HG02852 (cell line): ENCODE measurements around the gene MARK1.

Source experiments
- ATAC-seq: cut with Tn5 transposase; IDR thresholded peaks from one replicate; pipeline ENCODE4 v1.9.1; 2021; ENCODE audit warnings: mild to moderate bottlenecking, moderate library complexity; ENCODE audit not compliant: unreplicated experiment

MARK1 gene

DNA sequence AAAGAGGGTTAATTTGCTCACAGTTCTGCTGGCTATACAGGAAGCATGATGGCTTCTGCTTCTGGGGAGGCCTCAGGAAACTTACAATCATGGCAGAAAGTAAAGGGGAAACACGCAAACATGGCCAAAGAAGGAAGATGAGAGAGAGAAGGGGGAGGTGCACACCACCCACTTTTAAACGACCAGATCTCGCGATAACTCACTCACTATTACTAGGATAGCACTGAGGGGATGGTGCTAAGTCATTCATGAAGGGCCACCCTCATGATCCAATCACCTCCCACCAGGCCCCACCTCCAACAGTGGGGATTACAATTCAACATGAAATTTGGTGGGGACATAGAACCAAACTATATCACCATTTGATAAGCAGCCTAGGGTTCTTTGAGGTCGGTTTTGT lies 159.9 kb downstream of the MARK1 start:
- no peak for ATAC-seq

GRCh38 chr1:220689666-220690065 lies 161.7 kb downstream of the MARK1 start:
- ATAC-seq: no peak

- ATAC-seq: peak; percentile 94
Measured at GRCh38 chr1:220690140-220691052, 162.5 kb downstream of the MARK1 start, which contains the start of gene C1orf115. TSS of gene C1orf115 (plus strand) at chr1:220690363. CDS start at chr1:220690403, 40 bp downstream.

- ATAC-seq: no peak
Measured at GRCh38 chr1:220691053-220691684, 163.2 kb downstream of the MARK1 start.

DNA sequence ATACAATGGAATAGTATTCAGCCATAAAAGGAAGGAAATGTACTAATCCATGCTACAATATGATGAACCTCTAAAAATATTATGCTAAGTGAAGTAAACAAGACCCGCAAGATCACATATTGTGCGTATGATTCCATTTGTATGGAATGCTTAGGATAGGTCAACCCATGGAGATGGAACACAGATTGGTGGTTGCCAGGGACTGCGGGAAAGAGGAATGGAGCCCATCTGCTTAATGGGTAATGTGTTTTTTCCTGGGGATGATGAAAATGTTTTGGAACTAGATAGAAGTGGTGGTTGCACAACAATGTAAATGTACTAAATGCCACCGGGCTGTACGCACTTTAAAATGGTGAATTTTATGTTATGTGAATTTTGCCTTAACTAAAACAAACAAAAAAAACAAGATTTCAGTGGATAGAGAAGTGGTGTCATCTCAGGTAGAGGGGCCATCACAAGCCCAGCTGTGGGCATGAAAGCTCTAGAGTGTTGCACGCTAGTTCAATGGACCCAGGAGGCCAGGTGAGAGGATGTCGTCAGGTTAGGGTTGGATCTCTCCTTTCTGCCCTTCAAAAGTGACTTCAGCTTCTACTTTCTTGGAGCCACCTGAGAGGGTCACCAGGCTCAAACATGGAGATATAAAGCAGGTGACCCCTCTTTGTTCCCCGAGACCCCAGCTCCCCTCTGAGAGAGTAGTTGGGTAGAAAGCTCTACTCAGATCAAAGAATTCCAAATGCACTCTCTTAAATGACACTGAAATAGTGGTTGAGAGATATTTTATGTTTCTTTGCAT lies 164.7 kb downstream of the MARK1 start:
- ATAC-seq: no peak

DNA sequence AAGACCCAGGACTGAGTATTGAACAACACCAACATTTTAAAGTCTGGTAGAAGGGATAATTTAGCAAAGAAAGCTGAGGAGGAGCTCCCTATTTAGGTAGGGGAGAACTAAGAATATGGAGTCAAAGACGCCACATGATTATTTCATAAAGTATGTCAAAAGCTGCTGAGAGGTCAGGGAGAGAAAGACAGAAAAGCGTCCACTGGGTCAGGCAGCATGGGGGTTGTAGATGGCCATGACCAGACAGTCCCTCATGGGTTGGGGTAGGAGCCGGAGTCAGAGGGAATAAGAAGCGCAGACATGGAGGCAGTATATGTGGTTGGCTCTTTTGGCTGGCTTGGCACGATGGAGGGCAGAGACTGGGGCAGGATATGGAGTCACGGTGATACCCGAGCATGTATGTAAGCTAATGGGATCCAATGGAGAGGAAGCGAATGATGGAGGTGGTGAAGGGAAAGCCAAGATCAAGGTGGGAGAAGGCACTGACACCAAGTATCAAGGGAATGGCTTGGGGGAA lies 167.0 kb downstream of the MARK1 start:
- ATAC-seq: no peak

DNA sequence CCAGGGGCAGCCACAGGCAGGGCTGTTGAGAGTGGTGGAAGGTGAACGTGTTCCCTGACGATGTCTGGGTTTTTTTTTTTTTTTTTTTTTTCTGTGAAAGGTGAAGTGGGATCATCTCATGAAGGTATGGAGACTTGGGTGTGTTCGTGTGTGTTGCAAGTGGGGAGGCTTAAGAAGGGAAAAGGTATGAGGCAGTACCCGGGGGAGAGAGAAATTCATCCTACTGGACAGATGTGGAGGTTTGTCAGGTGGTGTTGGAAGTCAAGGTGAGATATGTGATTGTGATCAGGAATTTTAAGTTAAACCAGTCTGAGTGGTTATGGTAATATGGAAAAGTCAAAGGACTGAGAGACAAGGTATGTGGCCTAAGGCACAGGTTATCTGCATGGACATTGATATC lies 167.5 kb downstream of the MARK1 start:
- no peak for ATAC-seq

DNA sequence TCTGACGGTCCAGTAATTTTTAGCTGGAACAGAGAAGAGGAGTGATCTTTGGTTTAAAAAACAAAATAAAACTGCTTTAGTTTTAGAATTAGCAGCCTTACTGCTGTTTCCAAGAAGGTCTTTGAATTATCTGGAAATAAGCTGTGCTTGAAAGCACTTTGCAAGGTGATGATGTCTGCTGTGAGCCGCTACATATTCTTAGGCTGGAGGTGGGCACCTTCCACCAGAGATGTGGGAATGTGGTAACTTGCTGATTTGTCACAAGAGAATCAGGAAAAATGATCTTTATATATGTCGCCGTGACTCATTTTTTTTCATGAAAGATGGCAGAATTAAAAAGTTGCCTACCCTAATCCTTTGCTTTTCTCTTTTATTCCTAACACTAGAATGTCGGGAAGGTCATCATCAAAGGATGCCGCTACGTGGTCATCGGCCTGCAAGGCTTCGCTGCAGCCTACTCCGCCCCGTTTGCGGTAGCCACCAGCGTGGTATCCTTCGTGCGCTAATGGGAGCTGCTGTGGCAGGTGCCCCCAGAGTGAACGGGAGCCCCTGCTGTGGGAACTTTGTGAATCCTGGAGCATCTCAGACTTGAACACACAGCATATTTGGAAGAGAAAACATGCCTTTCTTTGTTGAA lies 168.4 kb downstream of the MARK1 start:
- no peak for ATAC-seq

DNA sequence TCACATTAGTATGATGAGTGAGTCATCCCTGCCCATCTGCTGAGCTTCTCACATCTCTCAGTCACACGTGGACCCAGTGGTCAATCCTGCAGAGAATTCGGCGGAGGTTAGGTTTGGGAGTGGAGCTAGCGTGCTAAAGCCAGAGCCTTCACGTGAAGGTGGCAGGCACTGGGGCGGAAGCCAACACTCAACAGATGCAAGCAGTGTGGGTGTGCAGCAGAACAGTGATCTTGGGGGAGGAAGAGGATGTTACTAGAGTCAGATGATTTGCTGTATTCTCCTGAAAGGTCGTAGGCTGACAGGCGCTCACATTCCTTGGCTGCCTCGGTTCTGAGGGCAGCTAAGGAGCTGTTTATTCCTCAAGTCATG lies 168.9 kb downstream of the MARK1 start:
- ATAC-seq: no peak

GRCh38 chr1:220697326-220697725 lies 169.4 kb downstream of the MARK1 start:
- no peak for ATAC-seq

GRCh38 chr1:220698607-220699016 lies 170.7 kb downstream of the MARK1 start:
- ATAC-seq: no peak

GRCh38 chr1:220699044-220699443 lies 171.1 kb downstream of the MARK1 start:
- ATAC-seq: no peak

GRCh38 chr1:220700556-220701179 lies 172.7 kb downstream of the MARK1 start:
- ATAC-seq: no peak

DNA sequence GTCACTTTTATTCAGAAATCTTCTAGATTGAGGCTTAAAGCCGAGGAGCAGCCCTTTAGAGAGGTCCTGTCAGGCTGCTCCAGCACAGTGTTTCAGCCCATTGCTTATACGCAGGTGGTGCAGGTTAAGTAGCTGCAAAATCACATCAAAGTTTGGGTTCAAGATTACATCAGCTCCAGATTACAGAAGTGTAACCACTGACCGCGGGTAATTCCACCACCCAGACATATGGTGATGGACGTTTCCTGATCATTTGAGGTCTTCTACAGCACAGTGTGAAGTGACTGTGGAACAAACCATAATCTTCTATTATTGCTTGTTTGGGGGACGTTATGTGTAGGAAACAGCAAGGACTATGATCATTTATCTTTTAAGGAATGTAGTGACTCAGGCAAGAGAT lies 174.0 kb downstream of the MARK1 start:
- peak; percentile 68 for ATAC-seq

GRCh38 chr1:220702733-220703270 lies 174.9 kb downstream of the MARK1 start:
- ATAC-seq: no peak

- ATAC-seq: no peak
Measured at GRCh38 chr1:220703305-220703704, 175.4 kb downstream of the MARK1 start.

- no peak for ATAC-seq
Measured at GRCh38 chr1:220705782-220706181, 177.8 kb downstream of the MARK1 start.

DNA sequence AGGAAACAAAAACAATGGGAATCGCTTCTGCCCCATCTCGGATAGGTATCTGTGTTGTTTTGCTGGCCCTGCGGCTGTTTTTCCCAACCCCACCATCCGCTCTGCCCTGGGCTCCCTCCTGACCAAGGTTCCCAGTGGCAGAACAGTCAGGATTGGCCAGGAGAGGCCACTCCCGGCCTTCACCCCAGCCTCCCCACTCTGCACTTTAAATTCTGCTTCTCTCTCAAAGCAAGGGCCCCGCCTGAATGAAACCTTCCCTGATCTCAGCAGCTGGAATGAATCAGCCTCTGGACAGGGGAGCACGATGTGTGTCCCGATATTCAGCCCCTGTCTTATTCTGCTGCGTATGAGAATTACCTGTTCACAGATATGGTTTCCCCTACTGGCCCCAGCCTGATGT lies 178.5 kb downstream of the MARK1 start:
- no peak for ATAC-seq

- no peak for ATAC-seq
Measured at GRCh38 chr1:220707160-220707559, 179.2 kb downstream of the MARK1 start.

GRCh38 chr1:220708244-220708643 lies 180.3 kb downstream of the MARK1 start:
- ATAC-seq: no peak
